GM21423 (cell line): ENCODE data around the gene RBFOX1.

Experiments
- ATAC-seq: cut with Tn5 transposase; IDR thresholded peaks from one replicate; pipeline ENCODE4 v1.9.1; 2021; ENCODE audit warnings: mild to moderate bottlenecking, moderate library complexity; ENCODE audit not compliant: unreplicated experiment

RBFOX1 gene

DNA sequence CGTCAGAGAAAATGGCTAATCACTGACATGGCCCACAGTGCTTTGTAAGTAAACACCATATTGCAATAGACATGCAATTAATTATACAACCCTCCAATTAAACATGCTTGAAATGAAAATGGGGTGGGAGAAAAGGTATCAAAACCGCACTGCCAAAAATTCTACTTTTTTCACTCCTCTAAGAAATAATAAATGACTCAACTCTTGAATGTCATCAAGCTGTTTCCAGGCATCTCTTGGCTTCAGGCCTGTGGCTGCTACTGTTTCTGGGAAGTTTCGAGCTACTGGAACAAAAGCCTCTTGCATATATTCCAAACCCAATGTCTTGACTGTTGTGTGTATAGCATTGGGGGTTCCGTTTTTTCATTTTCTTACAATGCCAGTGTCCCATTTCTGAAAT is 412.6 kb downstream of the RBFOX1 start:
- no peak for ATAC-seq

DNA sequence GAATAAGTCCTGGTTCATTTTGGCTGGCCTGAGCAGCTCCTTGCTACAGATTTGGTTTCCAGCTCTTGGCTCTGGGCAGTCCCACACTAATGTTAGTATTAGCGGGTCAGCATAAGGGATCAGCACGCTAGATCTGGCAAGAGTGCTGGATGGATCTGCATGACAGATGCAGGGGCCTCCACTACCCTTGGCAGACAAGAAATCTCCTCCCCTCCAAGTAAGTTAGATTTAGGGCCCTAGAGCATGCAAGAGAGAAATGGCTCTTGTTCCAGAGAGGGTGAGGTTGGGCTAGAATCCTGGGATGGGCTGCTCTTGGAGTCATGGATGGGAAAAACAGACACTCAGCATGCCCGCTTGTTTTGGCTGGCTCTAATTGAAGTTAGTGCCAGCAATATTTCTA is 414.3 kb downstream of the RBFOX1 start:
- ATAC-seq = no peak

DNA sequence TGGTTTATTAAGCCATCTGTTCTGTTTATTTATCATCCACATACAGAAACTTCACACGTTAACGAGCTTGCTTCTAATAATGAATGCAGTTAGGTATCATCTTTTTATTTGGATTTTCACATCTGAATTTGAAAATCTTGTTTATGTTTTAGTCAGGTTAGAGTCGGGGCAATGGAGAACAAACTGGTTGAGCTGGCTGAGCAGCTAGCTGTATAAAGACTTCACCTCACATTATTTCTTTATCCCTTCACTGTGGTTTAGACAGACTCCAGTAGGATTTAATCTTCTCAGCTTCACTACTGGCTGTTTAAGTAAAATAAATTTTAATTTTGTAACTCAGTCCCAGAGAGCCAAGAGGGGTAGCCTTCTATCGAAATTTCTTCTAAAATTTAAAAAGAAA is 415.9 kb downstream of the RBFOX1 start:
- no peak for ATAC-seq

DNA sequence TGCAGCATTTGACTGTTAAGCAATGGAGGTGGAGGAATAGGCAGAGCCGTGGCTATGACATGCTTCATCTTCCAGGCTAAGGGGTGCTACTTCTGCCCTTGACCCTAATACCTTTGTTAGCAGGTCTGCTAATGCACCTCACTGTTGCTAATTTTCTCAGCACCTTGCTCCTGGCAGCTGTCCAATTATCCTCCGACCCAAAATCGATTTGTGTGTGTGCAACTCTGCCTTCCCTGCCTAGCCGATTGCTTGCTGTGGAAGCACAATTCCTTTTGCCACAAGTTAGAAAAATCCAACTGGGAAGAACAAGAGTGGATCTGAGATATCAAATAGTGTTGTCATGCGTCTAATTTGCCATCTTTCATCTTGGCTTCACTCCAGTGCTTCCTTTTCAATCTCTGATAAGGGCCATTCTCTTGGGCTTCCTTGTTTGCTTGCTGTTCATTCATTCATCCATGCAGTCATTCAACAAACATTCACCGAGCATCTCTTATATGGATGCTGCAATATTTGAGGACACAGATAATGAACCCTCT is 422.8 kb downstream of the RBFOX1 start:
- ATAC-seq = no peak
